SK-N-SH (cell line): ENCODE data around the gene C2CD4D. TPM values are rescaled to one million over a fixed set of nuclear protein-coding genes. Genes with fewer than 3 reads are reported as not detected.

Experiments used
- CTCF ChIA-PET: fragments of 300-600, 350-600 bp; formaldehyde crosslinking; extraction: SDS; loops from one replicate; lab custom pipeline; 2021; lab: Yijun Ruan, JAX
- POLR2A ChIA-PET: fragments of 350-600 bp; sonication (Branson Sonifier 250); formaldehyde crosslinking; extraction: SDS; loops from one replicate; lab custom pipeline; 2020; ENCODE audit warnings: antibody characterized with exemption, inconsistent platforms; lab: Yijun Ruan, JAX
- DNase-seq: peaks from one replicate; pipeline ENCODE4 v3.0.0; 2012
- H2AFZ ChIP-seq: fragments of 200-600 bp; sonication (generic); 2 replicates; pipeline ENCODE4 v1.8.1; 2016; ENCODE audit warnings: antibody characterized with exemption, mild to moderate bottlenecking, low read depth
- H3F3A ChIP-seq: fragments of 200-600 bp; sonication (generic); replicated peaks from 2 replicates; pipeline ENCODE3; 2016; ENCODE audit warnings: antibody characterized with exemption, mild to moderate bottlenecking; ENCODE audit not compliant: insufficient read depth
- H3K27ac ChIP-seq, 2 experiments: fragments of 200-500 bp in 1 of 2; fragments of 200-600 bp in 1 of 2; sonication (Bioruptor generic) in 1 of 2; sonication (generic), shearing (Covaris generic) in 1 of 2; 2 replicates each; pipeline versions ENCODE4 v1.5.1 to v1.6.1; 2014 to 2016; ENCODE audit warnings: low read depth in 2 of 2, inconsistent platforms in 1 of 2, low read length in 1 of 2, mild to moderate bottlenecking in 1 of 2, mixed read lengths in 1 of 2
- H3K27me3 ChIP-seq: fragments of 200-600 bp; sonication (generic), shearing (Covaris generic); 2 replicates; pipeline ENCODE4 v1.6.1; 2016; ENCODE audit warnings: mixed run types; ENCODE audit not compliant: insufficient read depth
- H3K36me3 ChIP-seq, 2 experiments: fragments of 200-500 bp in 1 of 2; fragments of 200-600 bp in 1 of 2; sonication (Bioruptor generic) in 1 of 2; sonication (generic) in 1 of 2; replicated peaks in 1 of 2; 2 replicates each; pipeline versions ENCODE3 to v1.5.1; 2014 to 2016; ENCODE audit warnings: low read length in 1 of 2, mild to moderate bottlenecking in 1 of 2; ENCODE audit not compliant: insufficient read depth in 2 of 2, control insufficient read depth in 1 of 2
- H3K4me1 ChIP-seq, 2 experiments: fragments of 200-500 bp in 1 of 2; fragments of 200-600 bp in 1 of 2; sonication (Bioruptor generic) in 1 of 2; sonication (generic), shearing (Covaris generic) in 1 of 2; 2 replicates each; pipeline versions ENCODE4 v1.5.1 to v1.6.1; 2014 to 2016; ENCODE audit warnings: low read depth in 1 of 2, low read length in 1 of 2, mixed run types in 1 of 2; ENCODE audit not compliant: insufficient read depth in 2 of 2, control insufficient read depth in 1 of 2
- H3K4me2 ChIP-seq: fragments of 200-600 bp; sonication (generic), shearing (Covaris generic); 2 replicates; pipeline ENCODE4 v1.6.1; 2017; ENCODE audit warnings: mixed run types
- H3K4me3 ChIP-seq, 2 experiments: fragments of 200-500 bp in 1 of 2; fragments of 200-600 bp in 1 of 2; sonication (Bioruptor generic) in 1 of 2; sonication (generic), shearing (Covaris generic) in 1 of 2; 2 replicates each; pipeline versions ENCODE4 v1.5.1 to v1.8.1; 2014 to 2016; ENCODE audit warnings: low read depth in 2 of 2, inconsistent platforms in 1 of 2, low read length in 1 of 2, mild to moderate bottlenecking in 1 of 2, mixed read lengths in 1 of 2, moderate library complexity in 1 of 2
- H3K79me2 ChIP-seq: fragments of 200-600 bp; sonication (generic); 2 replicates; pipeline ENCODE4 v1.8.1; 2017; ENCODE audit warnings: mild to moderate bottlenecking; ENCODE audit not compliant: insufficient read depth
- H3K9ac ChIP-seq: fragments of 200-600 bp; sonication (generic); 2 replicates; pipeline ENCODE4 v1.6.1; 2017; ENCODE audit warnings: mixed run types
- H3K9me2 ChIP-seq: fragments of 200-600 bp; sonication (generic); 2 replicates; pipeline ENCODE4 v1.6.1; 2017; ENCODE audit warnings: mixed run types
- H3K9me3 ChIP-seq: fragments of 200-600 bp; sonication (generic); 2 replicates; pipeline ENCODE4 v1.6.1; 2017; ENCODE audit warnings: mixed run types, mild to moderate bottlenecking, moderate library complexity
- H4K20me1 ChIP-seq: fragments of 200-600 bp; sonication (generic); 2 replicates; pipeline ENCODE4 v1.6.1; 2017; ENCODE audit warnings: mild to moderate bottlenecking, mixed run types; ENCODE audit not compliant: insufficient read depth
- CHD2 ChIP-seq: fragments of 150-350 bp; IDR thresholded peaks from 2 replicates; pipeline ENCODE4 v1.6.1; 2018; ENCODE audit warnings: low read length; ENCODE audit not compliant: partially characterized antibody
- CTCF ChIP-seq: fragments of 200-600 bp; sonication (generic); IDR thresholded peaks from 2 replicates; pipeline ENCODE4 v1.6.1; 2017; ENCODE audit warnings: antibody characterized with exemption, mild to moderate bottlenecking, moderate library complexity
- EP300 ChIP-seq, 2 experiments: IDR thresholded peaks; 2 replicates each; pipeline versions ENCODE4 v1.4.0 to v1.6.1; 2012; ENCODE audit warnings: borderline replicate concordance in 1 of 2, low read depth in 1 of 2, low read length in 1 of 2
- EZH2phosphoT487 ChIP-seq: fragments of 200-600 bp; sonication (generic); IDR thresholded peaks from 2 replicates; pipeline ENCODE4 v1.6.1; 2017; ENCODE audit warnings: low read depth, mixed run types, mild to moderate bottlenecking, antibody characterized with exemption, moderate library complexity, borderline replicate concordance
- FOXJ3 ChIP-seq: sonication (generic); formaldehyde crosslinking; IDR thresholded peaks from 2 replicates; pipeline ENCODE4 v1.5.1; 2020; ENCODE audit warnings: mild to moderate bottlenecking, missing genetic modification reagents
- GABPA ChIP-seq: IDR thresholded peaks from 2 replicates; pipeline ENCODE4 v1.4.0; 2012; ENCODE audit warnings: low read depth, mild to moderate bottlenecking
- GATA2 ChIP-seq: sonication (generic); formaldehyde crosslinking; IDR thresholded peaks from 2 replicates; pipeline ENCODE4 v1.5.0; 2020; ENCODE audit warnings: mild to moderate bottlenecking, missing genetic modification reagents
- IRF3 ChIP-seq: fragments of 150-350 bp; IDR thresholded peaks from 2 replicates; pipeline ENCODE4 v1.6.1; 2016; ENCODE audit warnings: mild to moderate bottlenecking, low read depth, low read length
- JUND ChIP-seq: IDR thresholded peaks from 2 replicates; pipeline ENCODE4 v1.4.0; 2012
- NFIC ChIP-seq: IDR thresholded peaks from 2 replicates; pipeline ENCODE4 v1.4.0; 2012; ENCODE audit warnings: borderline replicate concordance
- NRF1 ChIP-seq: IDR thresholded peaks from 2 replicates; pipeline ENCODE4 v1.6.1; 2012; ENCODE audit warnings: low read depth, mild to moderate bottlenecking, low read length
- RAD21 ChIP-seq: IDR thresholded peaks from 2 replicates; pipeline ENCODE4 v1.6.1; 2012; ENCODE audit warnings: mild to moderate bottlenecking, low read length
- RCOR1 ChIP-seq: fragments of 150-350 bp; IDR thresholded peaks from 2 replicates; pipeline ENCODE4 v1.6.1; 2017; ENCODE audit warnings: antibody characterized with exemption, low read length
- REST ChIP-seq: IDR thresholded peaks from 2 replicates; pipeline ENCODE4 v1.6.1; 2012; ENCODE audit warnings: mild to moderate bottlenecking, low read depth, low read length, moderate library complexity
- RXRA ChIP-seq: IDR thresholded peaks from 2 replicates; pipeline ENCODE4 v1.4.0; 2012; ENCODE audit warnings: low read depth, mild to moderate bottlenecking, borderline replicate concordance
- SIN3A ChIP-seq: IDR thresholded peaks from 2 replicates; pipeline ENCODE4 v1.6.1; 2012; ENCODE audit warnings: low read depth, mild to moderate bottlenecking, low read length, moderate library complexity, borderline replicate concordance
- TAF1 ChIP-seq: IDR thresholded peaks from 2 replicates; pipeline ENCODE4 v1.6.1; 2012; ENCODE audit warnings: low read depth, mild to moderate bottlenecking, low read length, moderate library complexity, borderline replicate concordance
- YY1 ChIP-seq: IDR thresholded peaks from 2 replicates; pipeline ENCODE4 v1.4.0; 2012; ENCODE audit warnings: low read depth, mild to moderate bottlenecking
- ZBTB33 ChIP-seq: IDR thresholded peaks from 2 replicates; pipeline ENCODE4 v1.4.0; 2012; ENCODE audit warnings: low read depth, borderline replicate concordance
- WGBS: methylation state at CpG from one replicate; pipeline ENCODE4 v1.1.6; 2017; ENCODE audit warnings: low lambda C conversion rate; 5-methylcytosine and 5-hydroxymethylcytosine counted together
- polyA plus RNA-seq, 3 experiments: library from polyadenylated mRNA; depleted of rRNA; stranded (reverse); fragments of >200 nt; gene quantifications; 2 replicates each; pipeline ENCODE4 v1.2.3, GENCODE V29; 2012

Gene C2CD4D
- polyA plus RNA-seq, 1 of the 3 experiments (the other 2 are of a cell fraction): not detected

GRCh38 chr1:151858886-151859665, 19.5 kb upstream of the C2CD4D start (continued):
- no peak for TF ChIP-seq FOXJ3 (CRISPR knock-in tag)
- TF ChIP-seq JUND: no peak
- no peak for TF ChIP-seq NFIC
- no peak for TF ChIP-seq GABPA

- Histone ChIP-seq H2AFZ (no peak overlapping the region), H3F3A (no peaks in the 10 kb centered on the region), H3K4me3 (no peak overlapping the region), H3K79me2 (no peaks in the 10 kb centered on the region), H3K27ac (no peak overlapping the region), H3K9me3 (no peaks in the 10 kb centered on the region), H3K27me3 (no peaks in the 10 kb centered on the region; the same call in 1 of the 2 replicates), H3K4me2 (no peak overlapping the region), H3K9ac (no peak overlapping the region), H3K9me2 (no peaks in the 10 kb centered on the region), H4K20me1 (no peaks in the 10 kb centered on the region), H3K36me3 (no peaks in the 10 kb centered on the region), H3K4me1 (no peaks in the 10 kb centered on the region; a peak in 1 of 4 replicates)
- WGBS: 48% methylated on average over 3 of the region's 3 CpGs
- no peak for DNase-seq
- ChIA-PET CTCF (interaction anchor here (0.7 to 2.2 kb wide), 7 partner anchors 9 to 323 kb away, joined by 3 to 6 read pairs (median 3); no protein-coding TSS in a partner anchor), POLR2A (no interaction called here)
- TF ChIP-seq IRF3 (no peak), CTCF (no peak), NRF1 (no peak), EP300 (IDR thresholded peaks at IDR 0.05; ENCODE audit: borderline replicate concordance in 1 of 2, low read depth in 1 of 2, low read length in 1 of 2) (no peak), RCOR1 (no peak), GATA2 (CRISPR knock-in tag) (no peak), EZH2phosphoT487 (no peak), RXRA (no peak), SIN3A (no peak), TAF1 (no peak), RAD21 (no peak), ZBTB33 (no peak), FOXJ3 (CRISPR knock-in tag) (no peak), NFIC (no peak), REST (no peak), CHD2 (no peak), YY1 (no peak)
These were observed 18.6 kb upstream of the C2CD4D start for GRCh38 chr1:151858030-151858746.
